NOMO-1 treated with dmso at 0.1 percent for 144 hours (cell line): ENCODE measurements around the gene PGLYRP1.
A peak's percentile ranks its signal among the peaks of the same experiment; 100 is the strongest.

ENCODE experiments used
- DNase-seq: peaks from one replicate; lab custom pipeline; 2025; ENCODE audit not compliant: unreplicated experiment; lab: John Stamatoyannopoulos, UW

The PGLYRP1 gene, protein sequence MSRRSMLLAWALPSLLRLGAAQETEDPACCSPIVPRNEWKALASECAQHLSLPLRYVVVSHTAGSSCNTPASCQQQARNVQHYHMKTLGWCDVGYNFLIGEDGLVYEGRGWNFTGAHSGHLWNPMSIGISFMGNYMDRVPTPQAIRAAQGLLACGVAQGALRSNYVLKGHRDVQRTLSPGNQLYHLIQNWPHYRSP

DNA sequence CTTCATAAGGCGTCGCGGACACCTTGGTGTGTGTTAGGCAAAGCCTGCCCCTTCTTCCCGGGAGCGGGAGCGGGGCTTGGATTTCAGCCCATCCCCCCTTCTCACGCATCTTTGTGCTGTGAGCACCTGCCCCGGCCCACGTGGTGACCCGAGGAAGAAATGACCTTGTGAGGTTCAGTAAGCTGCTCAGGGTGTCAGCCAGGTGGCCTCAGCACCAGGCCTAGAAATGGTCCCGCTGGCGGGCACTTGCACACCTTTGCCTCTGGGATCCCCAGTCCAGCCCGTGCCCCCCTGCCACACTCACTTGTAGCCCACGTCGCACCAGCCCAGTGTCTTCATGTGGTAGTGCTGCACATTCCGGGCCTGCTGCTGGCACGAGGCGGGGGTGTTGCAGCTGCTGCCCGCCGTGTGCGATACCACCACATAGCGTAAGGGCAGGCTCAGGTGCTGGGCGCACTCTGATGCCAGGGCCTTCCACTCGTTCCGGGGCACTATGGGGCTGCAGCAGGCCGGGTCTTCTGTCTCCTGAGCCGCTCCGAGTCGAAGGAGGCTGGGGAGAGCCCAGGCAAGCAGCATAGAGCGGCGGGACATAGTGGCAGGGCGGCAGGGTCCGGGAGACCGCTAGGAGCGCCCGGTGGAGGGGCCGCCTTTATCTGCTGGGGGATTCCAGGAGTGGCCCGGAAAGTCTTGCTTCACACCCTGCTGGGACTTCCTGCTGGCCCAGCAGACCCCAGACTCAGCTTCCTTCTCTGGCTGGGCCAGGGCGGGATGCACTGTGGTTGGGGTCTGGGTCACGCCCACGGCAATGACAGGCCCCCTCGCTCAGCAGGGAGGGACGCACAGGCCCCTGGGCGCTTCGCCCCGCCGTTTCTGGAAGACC is at the start of gene PGLYRP1:
PGLYRP1 (minus strand) TSS at position 623 of the 880 bp plus-strand sequence; CDS start at position 591, 32 bp downstream.
- DNase-seq = no peak

GRCh38 chr19:46069806-46070341 is 47.0 kb upstream of the PGLYRP1 start:
- no peak for DNase-seq

- peak; percentile 62 for DNase-seq
Measured at GRCh38 chr19:46068345-46069258, 45.7 kb upstream of the PGLYRP1 start.

GRCh38 chr19:46067691-46068090 is 44.8 kb upstream of the PGLYRP1 start:
- no peak for DNase-seq

DNA sequence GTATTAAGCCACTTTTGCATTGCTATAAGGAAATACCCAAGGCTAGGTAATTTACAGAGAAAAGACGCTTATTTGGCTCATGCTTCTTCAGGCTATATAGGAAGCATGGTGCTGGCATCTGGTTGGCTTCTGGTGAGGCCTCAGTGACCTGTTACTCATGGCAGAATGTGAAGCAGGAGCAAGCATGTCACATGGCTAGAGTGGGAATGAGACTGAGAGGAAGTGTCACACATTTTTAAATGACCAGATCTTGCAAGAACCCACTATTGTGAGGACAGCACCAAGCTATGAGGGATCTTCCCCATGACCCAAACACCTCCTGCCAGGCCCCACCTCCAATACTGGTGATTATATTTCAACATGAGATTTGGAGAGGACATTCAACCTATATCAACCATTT is 43.6 kb upstream of the PGLYRP1 start:
- no peak for DNase-seq

DNA sequence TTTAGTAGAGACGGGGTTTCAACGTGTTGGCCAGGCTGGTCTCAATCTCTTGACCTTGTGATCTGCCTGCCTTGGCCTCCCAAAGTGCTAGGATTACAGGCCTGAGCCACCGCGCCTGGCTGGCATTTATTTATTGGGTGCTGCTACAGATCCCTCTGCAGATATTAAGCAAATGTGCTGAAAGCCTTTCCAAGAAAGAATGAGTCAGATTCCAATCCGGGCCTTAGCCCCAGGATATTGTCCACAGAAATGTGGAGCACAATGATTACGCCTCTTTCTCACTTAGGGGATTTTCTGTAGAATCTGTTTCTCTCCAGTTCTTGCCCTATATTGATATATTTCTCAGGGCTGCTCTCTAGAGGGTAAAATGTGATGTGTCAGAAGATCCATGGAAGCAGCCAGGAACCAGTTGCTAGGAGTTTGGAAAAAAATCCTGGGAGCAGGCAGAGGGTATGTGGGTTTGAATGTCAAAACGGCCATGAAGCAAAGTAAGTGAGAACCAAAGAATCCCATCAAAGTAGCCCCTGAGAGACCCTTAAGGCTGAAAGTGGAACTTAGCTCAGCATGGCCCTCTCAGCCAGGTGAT is 42.7 kb upstream of the PGLYRP1 start:
- DNase-seq = no peak

DNA sequence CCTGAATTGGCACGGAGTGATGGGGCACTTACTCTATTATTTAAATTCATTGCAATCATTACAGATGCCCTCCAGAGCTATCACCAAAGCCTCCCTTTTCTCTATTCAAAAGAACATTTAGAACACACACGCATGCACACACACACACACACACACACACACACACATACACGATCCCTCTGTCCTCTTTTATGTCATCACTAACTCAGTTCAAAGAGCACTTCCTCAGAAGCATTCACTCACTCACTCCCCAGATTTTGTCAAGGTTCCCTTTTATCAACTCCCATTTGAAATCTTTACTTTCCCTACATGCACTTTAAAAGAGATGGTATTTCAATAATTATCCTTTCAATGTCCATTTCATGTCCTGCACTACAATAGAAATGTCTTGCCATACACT is 40.3 kb upstream of the PGLYRP1 start:
- no peak for DNase-seq

DNA sequence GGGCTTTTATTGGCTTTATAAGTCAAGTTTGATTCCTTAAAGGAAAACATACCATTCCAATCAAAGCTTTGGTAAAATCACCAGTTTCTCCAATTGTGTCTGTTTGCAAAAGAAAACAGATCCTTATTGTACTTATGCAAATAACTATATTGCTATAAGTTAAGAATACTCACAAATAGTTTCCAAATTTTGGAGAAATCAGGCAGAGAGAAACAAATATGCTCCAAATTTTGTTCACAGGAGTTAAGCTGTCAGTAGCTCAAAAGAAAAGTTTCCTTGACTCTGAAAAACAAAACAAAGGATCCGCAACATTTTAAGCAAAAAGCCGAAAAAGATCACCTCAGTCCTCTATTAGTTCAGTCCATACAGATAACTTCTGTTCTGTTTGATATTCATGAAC is 37.2 kb upstream of the PGLYRP1 start:
- DNase-seq = no peak

GRCh38 chr19:46058778-46059177 is 35.9 kb upstream of the PGLYRP1 start:
- no peak for DNase-seq

DNA sequence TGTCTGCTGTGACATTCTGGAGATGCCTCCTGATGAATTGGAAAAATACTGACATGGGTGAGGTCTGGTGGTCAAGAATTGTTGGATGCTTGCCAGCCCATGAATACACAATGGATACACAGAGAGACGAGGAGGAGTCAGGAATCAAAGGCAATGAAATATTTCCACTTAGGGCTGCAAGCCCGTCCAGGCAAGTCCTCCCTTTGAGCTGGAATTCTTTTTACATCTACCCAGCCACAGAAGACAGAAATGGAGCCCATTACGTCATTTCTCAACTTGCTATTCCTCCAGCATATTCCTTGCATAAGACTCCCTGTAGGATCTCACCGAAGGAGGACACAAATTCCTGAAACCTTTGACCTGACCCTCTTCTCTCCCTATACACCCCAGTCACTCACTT is 33.7 kb upstream of the PGLYRP1 start:
- no peak for DNase-seq

GRCh38 chr19:46052896-46053295 is 30.0 kb upstream of the PGLYRP1 start:
- no peak for DNase-seq

- DNase-seq = no peak
Measured at GRCh38 chr19:46049597-46049996, 26.7 kb upstream of the PGLYRP1 start.

GRCh38 chr19:46043519-46043918 is 20.7 kb upstream of the PGLYRP1 start:
- DNase-seq = no peak

DNA sequence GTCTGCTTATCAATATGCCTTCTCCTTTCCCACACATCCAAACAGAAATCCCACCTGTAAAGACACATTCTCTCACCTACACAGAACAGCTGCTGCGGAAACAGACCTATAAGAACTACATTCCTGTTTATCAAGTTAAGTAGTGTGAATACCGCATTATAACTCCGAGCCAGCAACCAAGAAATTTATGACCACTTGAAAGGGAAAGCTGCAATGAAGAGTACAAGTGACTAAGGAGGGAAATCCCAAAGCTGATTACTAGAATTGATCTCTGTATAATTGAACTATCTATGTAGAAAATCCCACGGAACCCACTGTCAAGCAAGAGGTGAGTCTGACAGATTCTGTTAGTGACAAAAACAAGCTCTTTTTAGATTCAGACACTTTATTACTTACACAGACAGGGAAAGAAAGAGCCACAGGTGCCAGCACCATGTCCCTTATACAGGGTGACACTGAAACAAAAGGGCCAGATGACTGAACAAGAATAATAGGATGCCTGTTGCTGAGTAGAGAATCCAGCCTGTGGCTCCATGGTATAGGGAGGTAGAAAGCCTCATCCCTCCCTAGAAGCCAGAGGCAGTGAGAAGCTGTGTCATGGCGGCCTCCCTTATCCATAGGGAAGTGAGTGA is 19.5 kb upstream of the PGLYRP1 start:
- DNase-seq = no peak

- no peak for DNase-seq
Measured at GRCh38 chr19:46040952-46041500, 18.2 kb upstream of the PGLYRP1 start, which contains the start of gene IGFL4. Gene IGFL4, minus strand, starts transcription at chr19:46041002. Its CDS starts 40 bp downstream, at chr19:46040962.

- no peak for DNase-seq
Measured at GRCh38 chr19:46040125-46040524, 17.3 kb upstream of the PGLYRP1 start.

DNA sequence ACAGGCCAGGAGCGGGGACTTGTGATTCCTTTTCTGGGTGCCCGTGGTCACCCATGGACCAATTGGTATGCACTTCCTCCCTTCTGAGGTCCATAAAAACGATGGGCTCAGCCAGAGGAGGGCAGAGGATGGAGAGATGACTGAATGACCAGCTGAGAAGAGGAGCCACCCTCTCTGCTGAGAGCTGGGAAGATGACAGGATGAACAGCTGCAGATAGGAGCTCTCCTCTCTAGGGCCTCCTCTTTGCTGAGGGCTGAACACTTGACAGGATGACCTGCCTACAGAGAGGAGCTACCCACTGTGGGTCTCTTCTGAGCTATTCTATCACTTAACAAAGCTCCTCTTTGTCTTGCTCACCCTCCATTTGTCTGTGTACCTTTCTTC is 13.9 kb upstream of the PGLYRP1 start:
- DNase-seq = no peak

- no peak for DNase-seq
Measured at GRCh38 chr19:46035986-46036743, 13.3 kb upstream of the PGLYRP1 start.

GRCh38 chr19:46035546-46035945 is 12.7 kb upstream of the PGLYRP1 start:
- DNase-seq = no peak
